ENCODE measurements around the gene HDAC4. TPM values are rescaled to one million over a fixed set of nuclear protein-coding genes. Genes with fewer than 3 reads are reported as not detected.

Gene HDAC4
- total RNA-seq, 1 experiment from 2014 or later: 32.0 TPM

GRCh38 chr2:239002954-239003623, 397.7 kb downstream of the HDAC4 start:
- no peak overlapping the region for H3K14ac ChIP-seq (ENCODE audit: insufficient read depth, low read length)
- H3K4ac ChIP-seq (ENCODE audit: low read depth, low read length): no peak overlapping the region
- peaks cover 2 to 3% of the 10 kb centered on the region in 2 experiments; a peak in 4 of 5 replicates for H3K9me3 Mint-ChIP-seq
- H4K5ac ChIP-seq (ENCODE audit: insufficient read length, low read depth, low read length): no peak overlapping the region
- no peak overlapping the region for H3K27ac Mint-ChIP-seq
- H3K18ac ChIP-seq (ENCODE audit: insufficient read length, low read depth, low read length): no peak overlapping the region
- no peak overlapping the region for H3K4me3 Mint-ChIP-seq
- no peak overlapping the region for H4K91ac ChIP-seq (ENCODE audit: insufficient read length, low read depth, low read length)
- H2AFZ ChIP-seq (ENCODE audit: low read length): no peak overlapping the region
- H3K23me2 ChIP-seq (ENCODE audit: insufficient read length, low read depth, low read length, poor library complexity, severe bottlenecking): no peaks in the 10 kb centered on the region
- no peak overlapping the region for H2AK5ac ChIP-seq (ENCODE audit: insufficient read length, low read length)
- no peak overlapping the region for H3K23ac ChIP-seq (ENCODE audit: insufficient read length, low read depth, low read length)
- no peak overlapping the region for H2BK15ac ChIP-seq (ENCODE audit: low read depth, low read length)
- no peaks in the 10 kb centered on the region for H3K4me1 ChIP-seq (ENCODE audit: insufficient read depth, low read length)
- H2BK120ac ChIP-seq (ENCODE audit: low read depth, low read length, poor library complexity, severe bottlenecking): no peak overlapping the region
- no peaks in the 10 kb centered on the region for H3K79me1 ChIP-seq (ENCODE audit: insufficient read depth, low read depth, low read length, poor library complexity, severe bottlenecking)
- no peak overlapping the region for H2BK5ac ChIP-seq (ENCODE audit: insufficient read length, low read length)
- H2BK12ac ChIP-seq (ENCODE audit: insufficient read length, low read depth, low read length): no peak overlapping the region
- H2BK20ac ChIP-seq (ENCODE audit: low read depth, low read length, poor library complexity, severe bottlenecking): no peak overlapping the region
- H3K27me3 ChIP-seq (ENCODE audit: insufficient read depth, low read length): no peaks in the 10 kb centered on the region
- DNase-seq: no peak
- peaks cover 35% of the 10 kb centered on the region for H3K27me3 Mint-ChIP-seq (ENCODE audit: low read depth)
- no peaks in the 10 kb centered on the region for H3K9me3 ChIP-seq (ENCODE audit: control insufficient read depth, low read depth, low read length)
- peaks cover 0 to 2% (median 0%) of the 10 kb centered on the region in 3 experiments; a peak in 1 of 7 replicates for H3K36me3 Mint-ChIP-seq (ENCODE audit: insufficient read depth in 1 of 3, low read depth in 3 of 3)
- H3K4me1 Mint-ChIP-seq: no peaks in the 10 kb centered on the region; a peak in 1 of 4 replicates
- H4K8ac ChIP-seq (replicated peaks; ENCODE audit: insufficient read length, low read depth, low read length): no peak overlapping the region
- no peak for TF ChIP-seq CTCF (conservative IDR thresholded peaks at IDR 0.05)
- H3K4me2 ChIP-seq (ENCODE audit: insufficient read depth, insufficient read length, low read length): no peak overlapping the region
- H4K20me1 ChIP-seq (ENCODE audit: control insufficient read depth, insufficient read depth, insufficient read length): no peaks in the 10 kb centered on the region
- H3K27ac ChIP-seq (ENCODE audit: insufficient read length, low read depth, low read length): no peak overlapping the region
- H3K9ac ChIP-seq (ENCODE audit: extremely low read depth, insufficient read length, low read length): no peak overlapping the region
- H3K79me2 ChIP-seq (ENCODE audit: insufficient read depth, low read length): 0 out of 2 replicates have a peak, but pooled peaks cover 1% of the 10 kb centered on the region
- no peak overlapping the region for H3T11ph ChIP-seq (ENCODE audit: low read length)
- no peak overlapping the region for H3K56ac ChIP-seq (ENCODE audit: insufficient read length, low read depth, low read length)
- WGBS (ENCODE audit: extremely low coverage, insufficient read length, low lambda C conversion rate): no CpG with 5 or more reads among the region's 13 CpGs
